Right cardiac atrium (tissue), 5 donors: ENCODE measurements around the gene PLPP2. TPM values are rescaled to one million over a fixed set of nuclear protein-coding genes. Genes with fewer than 3 reads are reported as not detected.

Experiments used
- ATAC-seq, 2 donors: fragments of 200-7000 bp; cut with Tn5 transposase; one replicate each; pipeline versions ENCODE4 v1.8.0 to v1.9.1; 2020; ENCODE audit warnings: moderate library complexity in 2 of 2, mild to moderate bottlenecking in 1 of 2
- DNase-seq, 3 donors: peaks; one replicate each; pipeline ENCODE4 v3.0.0-alpha.2; 2020
- H3K27ac ChIP-seq: one replicate; pipeline ENCODE4 v1.5.1; 2013; ENCODE audit warnings: mild to moderate bottlenecking, low read length, control low read depth, moderate library complexity
- H3K27me3 ChIP-seq: one replicate; pipeline ENCODE4 v1.6.1; 2013; ENCODE audit not compliant: control insufficient read depth, insufficient read depth
- H3K4me1 ChIP-seq: one replicate; pipeline ENCODE4 v1.6.1; 2013; ENCODE audit warnings: low read length; ENCODE audit not compliant: control insufficient read depth, insufficient read depth
- H3K4me3 ChIP-seq: one replicate; pipeline ENCODE4 v1.5.1; 2013; ENCODE audit warnings: low read length, control low read depth
- H3K9me3 ChIP-seq: one replicate; pipeline ENCODE4 v1.6.1; 2013; ENCODE audit warnings: low read length; ENCODE audit not compliant: control insufficient read depth
- WGBS: extraction: QIAGEN DNeasy Blood & Tissue Kit; methylation state at CpG from one replicate; pipeline ENCODE4 v1.1.7; 2013; 5-methylcytosine and 5-hydroxymethylcytosine counted together
- intact Hi-C, 4 donors: fragments of 100-400 bp; cut with DNase I; formaldehyde crosslinking; loops; one replicate each; pipeline versions ENCODE4 v1.11.0 to v1.14.0; 2022 to 2023
- polyA plus RNA-seq: library from polyadenylated mRNA; stranded (reverse); fragments of 200-250 nt; gene quantifications from one replicate; pipeline ENCODE4 v1.2.3, GENCODE V29; 2013
- total RNA-seq, 4 donors: library from RNA; stranded (reverse); fragmentation: NEBNext Ultra II Directional; extraction: Animal tissue kit (Norgen Biotek cat#: 25700); gene quantifications; one replicate each; pipeline ENCODE4 v1.2.1, GENCODE V29; 2021
- donor health status: healthy with polysubstance abuse.
- donor health status: DM: no; HTN: yes; CAD: no.
- donor health status: DM: no; HTN: no; CAD: no.
- donor health status: DM: no; HTN: yes; CAD: no; lungs with severe emphysema.
- donor health status: DM: yes; HTN: yes; CAD: no.

Gene PLPP2
- total and polyA plus RNA-seq, 5 donors = 0.26 to 0.89 (median 0.48) TPM

- no peaks in the 10 kb centered on the region for H3K9me3 ChIP-seq
- H3K27ac ChIP-seq = no peak overlapping the region
- H3K27me3 ChIP-seq = no peaks in the 10 kb centered on the region
- ATAC-seq = no peak
- 20% methylated on average over 65 of the region's 71 CpGs for WGBS
- intact Hi-C loops = no loop called here
- no peak for DNase-seq
- H3K4me3 ChIP-seq = no peak overlapping the region
- peaks cover 5% of the 10 kb centered on the region for H3K4me1 ChIP-seq
These were observed 518 bp upstream of the PLPP2 start for GRCh38 chr19:291561-292280.

GRCh38 chr19:290372-291005, 714 bp downstream of the PLPP2 start:
- Histone ChIP-seq H3K27me3 (no peaks in the 10 kb centered on the region), H3K27ac (no peak overlapping the region), H3K4me3 (peak overlapping the region; percentile 26), H3K9me3 (no peaks in the 10 kb centered on the region), H3K4me1 (peaks cover 5% of the 10 kb centered on the region)
- ATAC-seq = peak in 1 of 2 donors; percentile 40
- intact Hi-C loops = no loop called here
- DNase-seq = no peak
- 3% methylated on average over 51 of the region's 51 CpGs for WGBS

- DNase-seq = no peak
- H3K9me3 ChIP-seq = no peaks in the 10 kb centered on the region
- no peak for ATAC-seq
- H3K27ac ChIP-seq = no peak overlapping the region
- 36% methylated on average over 26 of the region's 26 CpGs for WGBS
- H3K4me3 ChIP-seq = no peak overlapping the region
- H3K27me3 ChIP-seq = no peaks in the 10 kb centered on the region
- peaks cover 2% of the 10 kb centered on the region for H3K4me1 ChIP-seq
- intact Hi-C loops = no loop called here
These were observed 1.4 kb downstream of the PLPP2 start for GRCh38 chr19:289651-290371.

GRCh38 chr19:288911-289310, 2.3 kb downstream of the PLPP2 start:
- Histone ChIP-seq H3K9me3 (no peaks in the 10 kb centered on the region), H3K4me1 (no peaks in the 10 kb centered on the region), H3K27ac (no peak overlapping the region), H3K27me3 (no peaks in the 10 kb centered on the region), H3K4me3 (no peak overlapping the region)
- no peak for DNase-seq
- intact Hi-C loops = no loop called here
- 84% methylated on average over 10 of the region's 10 CpGs for WGBS
- ATAC-seq = no peak

GRCh38 chr19:287381-287871, 3.8 kb downstream of the PLPP2 start:
- H3K27ac ChIP-seq = no peak overlapping the region
- H3K27me3 ChIP-seq = no peaks in the 10 kb centered on the region
- H3K9me3 ChIP-seq = no peaks in the 10 kb centered on the region
- no peaks in the 10 kb centered on the region for H3K4me1 ChIP-seq
- ATAC-seq (no peak), DNase-seq (no peak)
- intact Hi-C loops = no loop called here
- H3K4me3 ChIP-seq = no peak overlapping the region
- WGBS = 85% methylated on average over 19 of the region's 19 CpGs

GRCh38 chr19:283395-283794, 7.8 kb downstream of the PLPP2 start:
- Histone ChIP-seq H3K27me3 (no peaks in the 10 kb centered on the region), H3K4me3 (no peak overlapping the region), H3K27ac (no peak overlapping the region), H3K4me1 (no peaks in the 10 kb centered on the region), H3K9me3 (no peaks in the 10 kb centered on the region)
- DNase-seq (no peak), ATAC-seq (no peak)
- 83% methylated on average over 10 of the region's 10 CpGs for WGBS
- intact Hi-C loops = no loop called here

- ATAC-seq = no peak
- Histone ChIP-seq H3K4me3 (no peak overlapping the region), H3K9me3 (no peaks in the 10 kb centered on the region), H3K27ac (no peak overlapping the region), H3K4me1 (no peaks in the 10 kb centered on the region), H3K27me3 (no peaks in the 10 kb centered on the region)
- WGBS = 71% methylated on average over 13 of the region's 13 CpGs
- DNase-seq = no peak
- intact Hi-C loops = no loop called here
These were observed 8.7 kb downstream of the PLPP2 start for GRCh38 chr19:282501-282900.

GRCh38 chr19:281992-282391, 9.2 kb downstream of the PLPP2 start:
- DNase-seq = no peak
- no peaks in the 10 kb centered on the region for H3K27me3 ChIP-seq

GRCh38 chr19:281156-281853, 9.9 kb downstream of the PLPP2 start:
- ATAC-seq (no peak), DNase-seq (no peak)
- Histone ChIP-seq H3K9me3 (no peaks in the 10 kb centered on the region), H3K4me3 (no peak overlapping the region), H3K27ac (no peak overlapping the region), H3K27me3 (no peaks in the 10 kb centered on the region), H3K4me1 (no peaks in the 10 kb centered on the region)
- intact Hi-C loops = no loop called here
- WGBS = 75% methylated on average over 16 of the region's 16 CpGs

More at GRCh38 chr19:281992-282391, 9.2 kb downstream of the PLPP2 start:
- ATAC-seq = peak in 1 of 2 donors; percentile 24
- Histone ChIP-seq H3K9me3 (no peaks in the 10 kb centered on the region), H3K4me1 (no peaks in the 10 kb centered on the region), H3K27ac (no peak overlapping the region), H3K4me3 (no peak overlapping the region)
- WGBS = 66% methylated on average over 10 of the region's 10 CpGs
- intact Hi-C loops = no loop called here

- H3K4me3 ChIP-seq = no peak overlapping the region
- intact Hi-C loops = no loop called here
- 58% methylated on average over 12 of the region's 12 CpGs for WGBS
- DNase-seq (no peak), ATAC-seq (no peak)
- H3K27ac ChIP-seq = no peak overlapping the region
- H3K4me1 ChIP-seq = no peaks in the 10 kb centered on the region
- H3K9me3 ChIP-seq = no peaks in the 10 kb centered on the region
- H3K27me3 ChIP-seq = no peaks in the 10 kb centered on the region
These were observed 10.6 kb downstream of the PLPP2 start for GRCh38 chr19:280541-281009.
